ENCODE measurements around the gene CDH2.

DNA sequence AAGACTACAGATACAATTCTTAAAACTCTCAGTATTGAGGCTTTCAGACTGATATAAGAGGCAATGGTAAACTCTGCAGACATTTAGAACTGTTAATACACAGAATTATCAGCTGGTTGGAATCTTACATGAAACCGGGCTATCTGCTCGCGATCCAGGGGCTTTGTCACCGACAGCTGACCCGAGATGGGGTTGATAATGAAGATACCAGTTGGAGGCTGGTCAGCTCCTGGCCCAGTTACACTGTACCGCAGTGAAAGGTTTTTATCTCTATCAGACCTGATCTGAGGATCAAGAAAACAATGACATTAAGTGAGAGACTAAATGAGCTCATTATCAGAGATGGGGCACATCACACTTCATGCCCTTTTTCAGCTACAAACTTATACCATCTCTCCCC is 167.3 kb downstream of the CDH2 start:
- TF ChIP-seq, protein P1, sequence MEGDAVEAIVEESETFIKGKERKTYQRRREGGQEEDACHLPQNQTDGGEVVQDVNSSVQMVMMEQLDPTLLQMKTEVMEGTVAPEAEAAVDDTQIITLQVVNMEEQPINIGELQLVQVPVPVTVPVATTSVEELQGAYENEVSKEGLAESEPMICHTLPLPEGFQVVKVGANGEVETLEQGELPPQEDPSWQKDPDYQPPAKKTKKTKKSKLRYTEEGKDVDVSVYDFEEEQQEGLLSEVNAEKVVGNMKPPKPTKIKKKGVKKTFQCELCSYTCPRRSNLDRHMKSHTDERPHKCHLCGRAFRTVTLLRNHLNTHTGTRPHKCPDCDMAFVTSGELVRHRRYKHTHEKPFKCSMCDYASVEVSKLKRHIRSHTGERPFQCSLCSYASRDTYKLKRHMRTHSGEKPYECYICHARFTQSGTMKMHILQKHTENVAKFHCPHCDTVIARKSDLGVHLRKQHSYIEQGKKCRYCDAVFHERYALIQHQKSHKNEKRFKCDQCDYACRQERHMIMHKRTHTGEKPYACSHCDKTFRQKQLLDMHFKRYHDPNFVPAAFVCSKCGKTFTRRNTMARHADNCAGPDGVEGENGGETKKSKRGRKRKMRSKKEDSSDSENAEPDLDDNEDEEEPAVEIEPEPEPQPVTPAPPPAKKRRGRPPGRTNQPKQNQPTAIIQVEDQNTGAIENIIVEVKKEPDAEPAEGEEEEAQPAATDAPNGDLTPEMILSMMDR (IDR thresholded peaks at IDR 0.05; ENCODE audit: poor library complexity) = no peak
- TF ChIP-seq EZH2 (IDR thresholded peaks at IDR 0.05; ENCODE audit: borderline replicate concordance) = no peak
- TF ChIP-seq EZH2phosphoT487 (IDR thresholded peaks at IDR 0.05; ENCODE audit: low read depth, severe bottlenecking, unreplicated experiment) = no peak
